ENCODE measurements around the gene MARK3. TPM values are rescaled to one million over a fixed set of nuclear protein-coding genes. Genes with fewer than 3 reads are reported as not detected.

MARK3 gene
- total RNA-seq, 4 donors from 2014 or later = 109 to 143 (median 125) TPM

DNA sequence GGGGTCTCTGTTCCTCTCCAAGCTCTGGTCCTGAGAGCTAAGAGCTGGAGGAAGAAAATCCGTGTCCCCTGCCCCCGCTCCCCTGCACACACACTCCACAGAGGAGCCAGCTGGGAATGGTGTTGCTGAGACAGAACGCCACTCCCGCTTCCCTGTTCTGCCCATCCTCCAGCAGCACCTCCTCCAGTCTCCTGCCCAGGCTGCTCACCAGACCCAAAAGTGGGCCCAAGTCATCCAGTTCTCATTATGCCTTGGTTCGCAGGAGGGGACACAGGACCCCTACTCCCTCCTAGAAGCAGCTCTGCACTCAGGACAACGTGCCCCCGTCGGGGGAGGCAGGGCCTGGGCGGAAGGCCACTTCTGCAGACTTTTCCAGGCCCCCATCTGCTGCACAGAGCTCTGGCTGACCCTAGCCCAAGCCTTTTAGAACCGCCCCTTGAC, 143.0 kb downstream of the MARK3 start:
- WGBS, 2 donors = 16 to 19% methylated on average over 9 to 10 of the region's 10 CpGs
- H3K9me3 ChIP-seq = no peaks in the 10 kb centered on the region
- peak overlapping the region; percentile 74 to 95 (median 82) for H3K4me3 ChIP-seq
- peak overlapping the region; percentile 92 to 98 (median 94) for H3K27ac ChIP-seq
- peaks cover 0 to 29% (median 0%) of the 10 kb centered on the region in 3 donors for H3K36me3 ChIP-seq
- no peak for TF ChIP-seq CTCF (IDR thresholded peaks at IDR 0.05)
- no peak for TF ChIP-seq EP300 (IDR thresholded peaks at IDR 0.05)
- TF ChIP-seq POLR2A (IDR thresholded peaks at IDR 0.05) = no peak
- no peak for DNase-seq (ENCODE audit: low spot score in 2 of 2)
- no peaks in the 10 kb centered on the region for H3K27me3 ChIP-seq
- peaks cover 0 to 68% (median 33%) of the 10 kb centered on the region in 4 donors for H3K4me1 ChIP-seq

GRCh38 chr14:103528587-103529382, 143.6 kb downstream of the MARK3 start, which contains the start of gene TRMT61A:
TSS of gene TRMT61A (plus strand) at chr14:103529196. CDS start at chr14:103529979, 783 bp downstream.
- Histone ChIP-seq H3K4me1 (peaks cover 0 to 62% (median 31%) of the 10 kb centered on the region in 4 donors), H3K27me3 (no peaks in the 10 kb centered on the region)
- peak; percentile 11 to 84 for TF ChIP-seq EP300 (IDR thresholded peaks at IDR 0.05)
- TF ChIP-seq CTCF (IDR thresholded peaks at IDR 0.05) = no peak
- TF ChIP-seq POLR2A (IDR thresholded peaks at IDR 0.05) = no peak

GRCh38 chr14:103529383-103530365, 144.5 kb downstream of the MARK3 start:
- Histone ChIP-seq H3K4me1 (peaks cover 0 to 66% (median 31%) of the 10 kb centered on the region in 4 donors), H3K27ac (peak overlapping the region; percentile 92 to 98 (median 94)), H3K4me3 (peak overlapping the region; percentile 74 to 95 (median 82)), H3K9me3 (no peaks in the 10 kb centered on the region), H3K36me3 (peaks cover 0 to 44% (median 0%) of the 10 kb centered on the region in 3 donors), H3K27me3 (no peaks in the 10 kb centered on the region)
- TF ChIP-seq CTCF (IDR thresholded peaks at IDR 0.05) = no peak
- no peak for TF ChIP-seq POLR2A (IDR thresholded peaks at IDR 0.05)
- no peak for TF ChIP-seq EP300 (IDR thresholded peaks at IDR 0.05)
- 50 to 54% methylated on average over 33 to 37 of the region's 42 CpGs for WGBS, 2 donors
- DNase-seq (ENCODE audit: low spot score in 2 of 2) = no peak

More at GRCh38 chr14:103528587-103529382, 143.6 kb downstream of the MARK3 start, which contains the start of gene TRMT61A:
- H3K9me3 ChIP-seq = no peaks in the 10 kb centered on the region
- 1% methylated on average over 13 to 53 of the region's 70 CpGs for WGBS, 2 donors
- peak within 1 kb of the TSS; percentile 92 to 98 (median 94) for H3K27ac ChIP-seq
- H3K36me3 ChIP-seq = peaks cover 0 to 35% (median 0%) of the 10 kb centered on the region in 3 donors
- peak within 1 kb of the TSS; percentile 74 to 95 (median 82) for H3K4me3 ChIP-seq
- peak; percentile 80 to 84 for DNase-seq (ENCODE audit: low spot score in 2 of 2)

DNA sequence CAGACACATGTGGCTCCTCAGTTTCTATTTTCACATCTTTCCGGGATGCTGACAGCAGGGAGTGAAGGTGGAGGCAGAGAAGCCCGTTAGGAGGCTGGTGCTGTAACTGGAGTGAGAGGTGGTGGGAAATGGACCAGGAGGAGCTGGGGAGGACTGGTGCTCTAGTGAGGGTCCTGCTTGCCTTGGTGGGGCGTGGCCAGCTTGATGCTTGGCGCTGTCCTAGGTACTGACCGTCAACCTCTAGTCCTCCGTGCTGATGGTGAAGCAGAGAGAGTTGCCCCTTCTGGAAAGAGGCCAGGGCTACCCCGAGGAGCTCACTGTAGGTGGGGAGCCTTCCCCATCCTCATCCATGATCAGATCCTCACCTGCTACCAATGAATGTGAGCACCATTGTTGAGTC, 145.2 kb downstream of the MARK3 start:
- Histone ChIP-seq H3K27me3 (no peaks in the 10 kb centered on the region), H3K9me3 (no peaks in the 10 kb centered on the region), H3K4me1 (peaks cover 0 to 74% (median 34%) of the 10 kb centered on the region in 4 donors), H3K4me3 (no peak overlapping the region), H3K27ac (no peak overlapping the region), H3K36me3 (peaks cover 0 to 51% (median 0%) of the 10 kb centered on the region in 3 donors)
- TF ChIP-seq CTCF (IDR thresholded peaks at IDR 0.05) (no peak), EP300 (IDR thresholded peaks at IDR 0.05) (no peak), POLR2A (IDR thresholded peaks at IDR 0.05) (no peak)
- WGBS, 2 donors = 51 to 56% methylated on average over 6 to 7 of the region's 7 CpGs
- no peak for DNase-seq (ENCODE audit: low spot score in 2 of 2)
